ENCODE results near the gene HAVCR1.
A peak's percentile ranks its signal among the peaks of the same experiment; 100 is the strongest.

HAVCR1 gene

GRCh38 chr5:157059093-157059539 is at the start of gene HAVCR1:
Gene HAVCR1 (minus strand): TSS chr5:157059116. CDS start chr5:157057943, 1,173 bp downstream.
- peak in 1 of 42 donors; percentile 2 for DNase-seq
- intact Hi-C loops (cut with DNase I): no loop called here

- peak in 1 of 42 donors; percentile 38 for DNase-seq
- intact Hi-C loops (cut with DNase I): no loop called here
Observed at GRCh38 chr5:157107508-157107907, 48.6 kb upstream of the HAVCR1 start.

GRCh38 chr5:157106630-157107461 is 47.9 kb upstream of the HAVCR1 start:
- intact Hi-C loops (cut with DNase I): no loop called here
- DNase-seq: peak in 9 of 42 donors; percentile 14 to 59 (median 35)

GRCh38 chr5:157100140-157100679 is 41.3 kb upstream of the HAVCR1 start:
- DNase-seq: peak in 2 of 42 donors; percentile 9 to 35

GRCh38 chr5:157088342-157088990 is 29.6 kb upstream of the HAVCR1 start:
- intact Hi-C loops (cut with DNase I): no loop called here
- DNase-seq: no peak

More at GRCh38 chr5:157100140-157100679, 41.3 kb upstream of the HAVCR1 start:
- intact Hi-C loops (cut with DNase I): no loop called here

- DNase-seq: no peak
- intact Hi-C loops (cut with DNase I): no loop called here
Observed at GRCh38 chr5:157086751-157087359, 27.9 kb upstream of the HAVCR1 start.

- intact Hi-C loops (cut with DNase I): no loop called here
Observed at GRCh38 chr5:157085930-157086329, 27.0 kb upstream of the HAVCR1 start.

GRCh38 chr5:157080286-157080685 is 21.4 kb upstream of the HAVCR1 start:
- intact Hi-C loops (cut with DNase I): no loop called here
- peak in 28 of 42 donors; percentile 10 to 69 (median 29) for DNase-seq

More at GRCh38 chr5:157085930-157086329, 27.0 kb upstream of the HAVCR1 start:
- no peak for DNase-seq

- no peak for DNase-seq
- intact Hi-C loops (cut with DNase I): no loop called here
Observed at GRCh38 chr5:157076558-157076957, 17.6 kb upstream of the HAVCR1 start.

GRCh38 chr5:157072508-157072907 is 13.6 kb upstream of the HAVCR1 start:
- intact Hi-C loops (cut with DNase I): no loop called here
- no peak for DNase-seq

- no peak for DNase-seq
- intact Hi-C loops (cut with DNase I): no loop called here
Observed at GRCh38 chr5:157069949-157070348, 11.0 kb upstream of the HAVCR1 start.

GRCh38 chr5:157068785-157069184 is 9.9 kb upstream of the HAVCR1 start:
- DNase-seq: no peak
- intact Hi-C loops (cut with DNase I): no loop called here

- DNase-seq: no peak
- intact Hi-C loops (cut with DNase I): no loop called here
Observed at GRCh38 chr5:157068339-157068738, 9.4 kb upstream of the HAVCR1 start.

- DNase-seq: peak in 1 of 42 donors; percentile 8
- intact Hi-C loops (cut with DNase I): no loop called here
Observed at GRCh38 chr5:157067005-157067404, 8.1 kb upstream of the HAVCR1 start.

- no peak for DNase-seq
- intact Hi-C loops (cut with DNase I): no loop called here
Observed at GRCh38 chr5:157066080-157066479, 7.2 kb upstream of the HAVCR1 start.

- no peak for DNase-seq
- intact Hi-C loops (cut with DNase I): no loop called here
Observed at GRCh38 chr5:157063776-157064430, 5.0 kb upstream of the HAVCR1 start.

- intact Hi-C loops (cut with DNase I): no loop called here
- no peak for DNase-seq
Observed at GRCh38 chr5:157059891-157060290, 975 bp upstream of the HAVCR1 start.

- DNase-seq: no peak
- intact Hi-C loops (cut with DNase I): no loop called here
Observed at GRCh38 chr5:157057459-157058370, 1.2 kb downstream of the HAVCR1 start.

All from head of caudate nucleus (tissue), 42 donors.